ENCODE measurements around the gene P2RY8.
"Not testable (repeated sequence)": the region's sequence is repeated elsewhere in the genome, so short reads cannot be mapped to it uniquely, and the experiment has no call there.

Gene P2RY8

DNA sequence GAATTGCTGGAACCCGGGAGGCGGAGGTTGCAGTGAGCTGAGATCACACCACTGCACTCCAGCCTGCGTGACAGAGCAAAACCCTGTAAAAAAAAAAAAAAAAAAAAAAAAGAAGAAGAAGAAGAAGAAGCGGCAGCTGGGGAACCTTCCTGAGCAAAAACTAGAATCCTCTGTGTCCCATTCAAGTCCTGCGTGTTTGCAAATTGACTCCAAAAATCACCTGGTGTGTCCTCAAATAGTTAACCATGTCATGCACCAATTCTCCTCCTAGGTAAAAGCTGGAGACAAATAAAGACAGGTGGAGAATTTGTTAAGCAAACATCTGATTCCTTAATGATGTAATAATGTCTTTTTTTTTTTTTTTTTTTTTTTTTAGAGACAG, 52.4 kb downstream of the P2RY8 start:
- no peak for DNase-seq

DNA sequence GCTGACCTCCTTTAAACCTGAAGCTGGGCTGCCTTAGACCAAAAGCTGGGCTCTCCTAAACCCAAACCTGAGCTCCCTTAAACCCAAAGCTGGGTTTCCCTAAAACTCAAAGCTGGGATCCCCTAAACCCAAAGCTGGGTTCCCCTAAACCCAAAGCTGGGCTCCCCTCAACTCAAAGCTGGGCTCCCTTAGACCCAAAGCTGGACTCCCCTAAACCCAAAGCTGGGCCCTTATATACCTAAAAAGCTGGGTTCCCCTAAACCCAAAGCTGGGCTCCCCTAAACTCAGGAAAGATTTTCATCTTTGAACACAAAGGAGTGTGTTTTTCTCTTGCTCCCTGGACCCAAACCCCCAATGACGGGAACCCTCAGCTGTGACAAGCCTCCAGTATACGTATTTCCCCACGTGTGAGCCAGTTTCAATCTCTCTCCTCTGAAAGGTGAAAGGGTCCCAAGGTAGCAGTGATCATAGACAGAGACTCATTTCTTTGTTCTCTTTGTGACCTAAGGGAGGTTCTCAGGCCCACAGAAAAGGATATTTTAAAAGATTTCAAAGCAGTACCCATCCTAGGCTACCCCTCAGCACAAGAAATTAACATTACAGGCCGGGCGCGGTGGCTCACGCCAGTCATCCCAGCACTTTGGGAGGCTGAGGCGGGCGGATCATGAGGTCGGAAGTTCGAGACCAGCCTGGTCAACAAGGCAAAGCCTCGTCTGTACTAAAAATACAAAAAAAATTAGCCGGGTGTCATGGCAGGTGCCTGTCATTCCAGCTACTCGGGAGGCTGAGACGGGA, 52.9 kb downstream of the P2RY8 start:
- DNase-seq = no peak

DNA sequence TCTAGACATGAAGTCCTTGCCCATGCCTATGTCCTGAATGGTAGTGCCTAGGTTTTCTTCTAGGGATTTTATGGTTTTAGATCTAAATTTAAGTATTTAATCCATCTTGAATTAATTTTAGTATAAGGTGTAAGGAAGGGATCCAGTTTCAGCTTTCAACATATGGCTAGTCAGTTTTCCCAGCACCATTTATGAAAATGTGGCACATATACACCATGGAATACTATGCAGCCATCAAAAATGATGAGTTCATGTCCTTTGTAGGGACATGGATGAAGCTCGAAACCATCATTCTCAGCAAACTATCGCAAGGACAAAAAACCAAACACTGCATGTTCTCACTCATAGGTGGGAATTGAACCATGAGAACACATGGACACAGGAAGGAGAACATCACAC, 54.5 kb downstream of the P2RY8 start:
- DNase-seq = not testable (repeated sequence)

- DNase-seq = no peak
These were observed 55.1 kb downstream of the P2RY8 start for GRCh38 chrX:1481636-1482529.

DNA sequence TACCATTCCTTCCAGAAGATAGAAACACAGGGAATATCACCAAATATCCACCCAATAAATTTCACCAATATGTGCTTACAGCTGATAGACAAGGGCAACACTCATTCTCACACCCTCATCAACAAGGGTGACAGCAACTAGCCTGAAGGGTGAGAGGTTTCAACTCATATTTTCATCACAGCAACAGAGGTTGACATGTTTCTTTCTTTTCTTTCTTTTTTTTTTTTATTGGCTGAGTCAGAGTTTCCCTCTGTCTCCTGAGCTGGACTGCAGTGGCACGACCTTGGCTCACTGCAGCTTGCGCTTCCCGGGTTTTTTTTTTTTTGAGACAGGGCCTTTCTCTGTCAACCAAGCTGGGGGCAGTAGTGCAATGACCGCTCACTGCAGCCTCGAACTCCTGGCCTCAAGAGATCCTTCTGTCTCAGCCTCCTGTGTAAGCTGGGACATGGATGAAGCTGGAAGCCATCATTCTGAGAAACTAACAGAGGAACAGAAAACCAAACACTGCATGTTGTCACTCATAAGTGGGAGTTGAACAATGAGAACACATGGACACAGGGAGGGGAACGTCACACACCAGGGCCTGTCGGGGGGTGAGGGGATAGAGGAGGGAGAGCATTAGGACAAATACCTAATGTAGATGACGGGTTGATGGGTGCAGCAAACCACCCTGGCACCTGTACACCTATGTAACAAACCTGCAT, 56.8 kb downstream of the P2RY8 start:
- DNase-seq = no peak

DNA sequence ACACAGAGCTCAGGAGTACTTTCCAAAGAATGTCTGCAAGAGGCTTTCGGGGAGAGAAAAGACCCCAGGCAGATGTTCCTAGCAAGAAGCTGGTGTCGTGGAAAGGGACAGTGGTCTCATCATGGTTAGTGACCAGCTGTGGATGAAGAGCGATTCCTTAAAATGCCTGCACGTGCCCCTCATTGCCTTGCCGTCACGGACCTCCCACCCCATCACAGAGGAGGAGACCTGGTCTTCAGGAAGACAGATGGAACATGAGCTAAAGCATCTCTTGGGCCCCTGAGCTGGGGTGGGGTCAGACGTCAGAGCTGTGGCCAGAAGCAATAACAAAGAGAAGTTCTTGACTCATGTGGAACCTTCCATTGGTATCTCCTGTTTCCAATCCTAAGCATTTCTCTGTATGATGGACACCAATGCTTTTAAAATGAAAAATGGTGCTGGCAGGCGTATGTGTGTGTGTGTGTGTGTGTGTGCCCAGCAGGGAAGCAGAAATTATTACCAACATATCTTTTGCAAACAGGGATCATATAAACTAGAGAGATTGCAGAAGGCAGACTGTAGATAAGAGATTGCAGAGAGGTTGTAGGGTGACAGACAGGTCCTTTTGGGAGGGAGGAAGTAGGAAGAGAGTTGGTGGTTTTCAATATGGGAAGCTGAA, 59.1 kb downstream of the P2RY8 start:
- no peak for DNase-seq

DNA sequence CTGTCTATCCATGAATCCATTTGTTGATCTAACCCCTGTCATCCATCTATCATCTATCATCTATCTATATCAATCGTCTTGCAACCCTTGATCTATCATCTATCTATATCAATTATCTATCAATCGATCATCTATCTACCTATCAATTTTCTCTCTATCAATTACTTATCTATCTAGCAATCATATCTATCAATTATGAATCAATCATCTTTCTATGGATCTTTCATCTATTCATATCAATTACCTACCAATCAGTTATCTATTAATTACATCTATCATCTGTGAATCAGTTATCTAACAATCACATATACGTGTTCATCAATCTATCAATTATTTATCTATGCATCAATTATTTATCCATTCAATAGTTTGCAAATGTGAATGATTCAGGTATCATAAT, 59.8 kb downstream of the P2RY8 start:
- no peak for DNase-seq

DNA sequence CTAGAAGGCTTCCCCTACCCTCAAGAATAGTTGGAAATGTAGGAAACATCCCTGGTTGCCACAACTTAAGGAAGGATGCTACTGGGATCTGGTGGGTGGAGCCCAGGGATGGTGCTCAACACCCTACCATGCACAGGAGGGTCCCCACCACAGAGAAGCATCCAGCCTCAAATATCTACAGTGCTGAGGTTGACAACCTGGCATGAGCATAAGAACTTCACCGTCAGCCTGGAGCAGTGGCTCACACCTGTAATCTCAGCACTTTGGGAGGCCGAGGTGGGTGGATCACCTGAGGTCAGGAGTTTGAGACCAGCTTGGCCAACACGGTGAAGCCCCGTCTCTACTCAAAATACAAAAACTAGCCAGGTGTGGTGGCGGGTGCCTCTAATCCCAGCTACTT, 60.3 kb downstream of the P2RY8 start:
- no peak for DNase-seq

GRCh38 chrX:1475881-1476280, 61.1 kb downstream of the P2RY8 start:
- DNase-seq = no peak

DNA sequence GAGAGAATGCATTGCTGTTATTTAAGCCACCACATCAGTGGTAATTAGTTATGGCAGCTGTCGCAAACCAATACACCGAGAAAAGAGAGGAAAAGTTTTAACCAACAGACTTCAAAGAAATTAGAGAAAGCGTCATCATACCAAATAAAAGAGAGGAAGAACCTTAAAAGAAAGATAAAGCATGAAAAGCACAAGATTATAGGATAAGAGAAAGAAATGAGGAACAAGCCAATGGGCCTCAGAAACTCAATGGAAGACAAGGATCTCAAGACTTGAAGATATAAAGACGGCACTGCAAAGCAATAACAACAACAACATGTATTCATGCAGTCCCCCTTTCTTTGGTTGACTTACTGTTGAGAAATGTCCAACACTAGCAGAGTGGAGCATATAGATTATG, 61.5 kb downstream of the P2RY8 start:
- no peak for DNase-seq

DNA sequence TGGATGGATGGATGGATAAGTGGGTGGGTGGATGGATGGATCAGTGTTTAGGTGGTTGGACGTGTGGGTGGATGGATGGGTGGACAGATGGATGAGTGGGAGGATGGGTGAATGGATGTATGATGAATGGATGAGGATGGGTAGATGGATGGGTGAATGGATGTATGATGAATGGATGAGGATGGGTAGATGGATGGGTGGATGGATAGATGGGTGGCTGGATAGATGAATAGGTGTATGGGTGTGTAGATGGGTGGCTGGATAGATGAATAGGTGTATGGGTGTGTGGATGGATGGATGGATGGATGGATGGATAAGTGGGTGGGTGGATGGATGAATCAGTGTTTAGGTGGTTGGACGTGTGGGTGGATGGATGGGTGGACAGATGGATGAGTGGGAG, 62.4 kb downstream of the P2RY8 start:
- DNase-seq = not testable (repeated sequence)

DNA sequence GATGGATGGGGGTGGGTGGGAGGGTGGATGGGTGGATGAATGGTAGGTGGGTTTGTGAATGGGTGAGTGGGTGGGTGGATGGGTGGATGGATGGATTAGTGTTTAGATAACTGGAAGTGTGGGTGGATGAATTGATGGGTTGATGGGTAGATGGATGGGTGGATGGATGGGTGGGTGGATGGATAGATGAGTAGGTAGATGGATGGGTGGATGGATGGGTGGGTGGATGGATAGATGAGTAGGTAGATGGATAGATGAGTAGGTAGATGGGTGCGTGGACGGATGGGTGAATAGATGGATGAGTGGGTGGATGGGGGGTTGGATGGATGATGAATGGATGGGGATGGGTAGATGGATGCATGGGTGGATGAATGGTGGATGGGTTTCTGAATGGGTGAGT, 64.0 kb downstream of the P2RY8 start:
- no peak for DNase-seq

DNA sequence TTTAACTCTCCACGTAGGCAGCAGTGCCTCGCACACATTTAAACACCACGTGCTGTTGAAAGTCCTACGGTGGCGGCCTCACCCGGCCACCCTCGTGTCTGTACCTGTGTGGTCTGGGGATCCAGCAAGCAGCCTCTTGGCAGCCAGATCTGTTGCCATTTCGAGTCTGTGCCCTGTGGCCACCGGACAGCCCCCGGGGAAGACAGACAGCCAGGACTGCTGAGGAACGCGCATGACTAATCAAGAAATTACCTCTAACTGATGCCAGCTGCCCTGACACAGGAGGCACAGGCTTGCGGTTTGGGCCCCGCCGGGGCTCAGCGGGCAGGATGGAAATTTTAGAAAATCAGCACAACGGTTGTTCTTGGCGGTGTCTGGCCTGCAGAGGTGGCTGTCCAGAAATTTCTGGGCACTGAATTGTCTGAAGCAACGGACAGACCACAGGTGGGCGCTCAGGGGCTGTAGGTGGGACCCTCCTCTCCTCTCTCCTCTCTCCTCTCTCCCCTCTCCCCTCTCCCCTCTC, 68.7 kb downstream of the P2RY8 start:
- no peak for DNase-seq

DNA sequence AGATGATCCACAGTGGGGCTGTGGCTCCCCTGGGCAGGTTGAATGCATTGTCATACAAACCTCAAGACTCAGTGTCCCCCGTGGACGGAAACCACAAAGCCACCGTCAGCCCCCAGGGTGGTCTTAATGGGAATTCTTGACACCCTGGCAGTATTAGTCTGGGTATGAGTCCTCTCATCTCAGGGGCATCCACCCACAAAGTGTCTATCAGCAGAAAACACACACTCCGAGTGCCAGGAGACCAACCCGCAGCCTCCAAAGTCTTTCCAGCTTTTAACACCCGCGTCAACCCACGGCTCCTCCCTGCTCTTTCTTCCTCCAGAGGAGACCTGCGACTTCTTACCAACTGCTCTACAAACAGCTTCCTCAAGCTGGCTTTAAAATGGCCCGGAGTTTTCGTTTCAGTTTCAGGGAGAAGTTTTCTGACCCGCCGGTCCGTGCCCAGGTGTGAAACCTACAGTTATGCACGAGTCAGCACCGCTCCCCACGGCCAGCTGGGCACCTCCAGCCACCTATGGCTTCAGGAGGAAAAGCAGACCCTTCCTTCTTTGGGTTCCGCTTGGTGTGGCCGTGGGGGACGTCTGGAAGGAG, 69.9 kb downstream of the P2RY8 start:
- no peak for DNase-seq

- no peak for DNase-seq
These were observed 70.7 kb downstream of the P2RY8 start for GRCh38 chrX:1466232-1466661.

GRCh38 chrX:1465286-1466231, 71.4 kb downstream of the P2RY8 start:
- no peak for DNase-seq

DNA sequence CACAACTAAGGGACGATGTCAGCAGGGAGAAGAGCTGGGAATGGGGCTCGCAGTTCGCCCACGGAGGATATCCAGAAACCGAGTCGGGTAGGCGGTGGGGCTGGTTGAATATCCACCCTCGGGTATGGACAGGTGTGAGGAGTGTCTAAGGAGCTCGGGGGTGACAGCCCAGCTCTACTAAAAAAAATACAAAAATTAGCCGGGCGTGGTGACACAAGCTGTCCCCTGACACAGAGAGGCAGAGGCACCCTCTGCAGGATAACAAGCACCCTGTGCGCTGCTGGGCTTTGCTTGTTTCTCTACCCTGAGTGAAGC, 72.1 kb downstream of the P2RY8 start:
- DNase-seq = no peak

GRCh38 chrX:1464041-1464970, 72.7 kb downstream of the P2RY8 start:
- DNase-seq = no peak

DNA sequence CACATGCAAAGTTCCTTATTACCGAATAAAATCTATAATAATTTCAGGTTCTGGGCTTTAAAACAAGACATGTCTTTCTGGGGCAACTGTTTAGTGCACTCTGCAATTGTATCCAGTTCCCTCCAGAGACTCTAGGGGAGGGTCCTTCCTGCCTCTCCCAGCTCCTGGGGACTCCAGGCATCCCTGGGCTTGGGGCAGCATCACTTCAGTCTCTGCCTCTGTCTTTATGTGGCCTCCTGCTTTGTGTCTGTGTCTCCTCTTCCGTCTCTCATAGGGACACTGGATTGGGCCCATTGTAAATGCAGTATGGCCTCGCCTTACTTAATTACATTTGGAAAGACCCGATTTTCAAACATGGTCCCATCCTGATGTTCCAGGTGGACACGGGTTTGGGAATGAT, 73.4 kb downstream of the P2RY8 start:
- no peak for DNase-seq

DNA sequence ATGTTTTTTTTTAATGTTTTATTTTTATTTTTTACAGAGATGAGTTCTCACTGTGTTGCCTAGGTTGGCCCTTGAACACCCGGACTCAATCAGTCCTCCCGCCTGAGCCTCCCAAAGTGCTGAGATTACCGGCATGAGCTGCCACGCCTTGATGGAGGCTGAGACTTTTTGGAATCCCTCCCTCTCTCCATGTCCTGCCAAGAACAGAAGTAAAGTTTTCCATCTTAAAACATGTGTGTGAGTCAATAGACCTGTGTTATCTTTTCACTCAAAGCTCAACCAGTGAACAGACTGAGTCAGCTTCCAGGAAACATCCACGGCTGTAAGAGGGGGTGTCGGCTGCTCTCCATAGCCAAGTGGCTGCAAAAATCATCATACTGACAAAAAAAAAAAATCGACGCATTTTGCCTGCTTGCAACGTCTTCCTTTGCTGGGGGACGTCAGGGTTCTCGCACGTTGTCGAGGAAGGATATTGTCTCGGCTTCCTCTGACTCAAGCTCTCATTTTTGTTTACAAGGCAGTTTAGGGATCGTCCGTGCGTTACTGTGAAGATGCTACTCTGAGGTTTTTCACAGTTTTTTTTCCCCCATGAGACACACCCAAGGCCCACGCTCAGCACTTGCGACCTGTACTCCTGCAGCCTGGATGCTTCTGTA, 74.3 kb downstream of the P2RY8 start:
- no peak for DNase-seq
